IMR-90 (cell line): Measurements from ENCODE around the gene RETREG1.

Source experiments
- CTCF ChIP-seq: conservative IDR thresholded peaks from 2 replicates; pipeline ENCODE4 v1.5.1; 2012; ENCODE audit warnings: mild to moderate bottlenecking, low read depth, low read length, improper control_type of control experiment
- MAFK ChIP-seq: IDR thresholded peaks from 2 replicates; pipeline ENCODE4 v1.6.1; 2012; ENCODE audit warnings: low read depth, low read length, improper control_type of control experiment
- MAZ ChIP-seq: IDR thresholded peaks from 2 replicates; pipeline ENCODE4 v1.6.1; 2012; ENCODE audit warnings: low read depth, mild to moderate bottlenecking, low read length, improper control_type of control experiment, moderate library complexity, borderline replicate concordance
- POLR2A ChIP-seq: IDR thresholded peaks from 2 replicates; pipeline ENCODE4 v1.6.1; 2012; ENCODE audit warnings: mild to moderate bottlenecking, low read depth, low read length
- RCOR1 ChIP-seq: IDR thresholded peaks from 2 replicates; pipeline ENCODE4 v1.6.1; 2012; ENCODE audit warnings: mild to moderate bottlenecking, low read length, improper control_type of control experiment; ENCODE audit not compliant: insufficient replicate concordance
- SMC3 ChIP-seq: fragments of 150-350 bp; IDR thresholded peaks from 2 replicates; pipeline ENCODE4 v1.6.1; 2016; ENCODE audit warnings: low read depth, mild to moderate bottlenecking, antibody characterized with exemption, low read length, moderate library complexity

DNA sequence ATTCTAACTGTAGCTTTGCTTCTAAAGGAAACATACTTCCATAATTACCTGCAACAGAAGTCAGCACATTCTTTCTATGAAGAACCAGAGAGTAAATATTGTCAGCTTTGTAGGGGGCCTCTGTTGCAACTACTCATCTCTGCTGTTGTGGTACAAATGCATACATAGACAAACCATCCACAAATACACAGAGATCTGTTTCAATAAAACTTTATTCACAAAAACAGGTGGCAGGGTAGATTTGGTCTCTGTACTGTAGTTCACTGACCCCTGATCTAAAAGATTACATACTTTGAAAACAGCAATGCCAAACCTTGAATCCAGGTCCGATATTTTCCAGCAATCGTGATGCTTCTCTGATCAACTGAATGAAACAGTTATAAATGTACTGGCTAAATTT is 44.9 kb upstream of the RETREG1 start:
- TF ChIP-seq MAFK (no peak), MAZ (no peak), SMC3 (no peak), CTCF (no peak), RCOR1 (no peak), POLR2A (no peak)
